Measurements from ENCODE around the gene RMRP. TPM values are rescaled to one million over a fixed set of nuclear protein-coding genes. Genes with fewer than 3 reads are reported as not detected.

Gene RMRP
- total and polyA plus RNA-seq, 7 donors: 26.8 to 10,280 (median 4,774) TPM; not detected in 2

GRCh38 chr9:35698231-35698630 is 40.4 kb upstream of the RMRP start:
- no peaks in the 10 kb centered on the region for H3K9me3 ChIP-seq
- DNase-seq: peak in 1 of 2 donors; percentile 27
- H3K27ac ChIP-seq: no peak overlapping the region
- TF ChIP-seq CTCF (IDR thresholded peaks at IDR 0.05): no peak
- H3K4me1 ChIP-seq: peaks cover 11% of the 10 kb centered on the region
- intact Hi-C loops (cut with DNase I): loop anchor here (2.0 to 10.0 kb wide), 4 partner anchors 27 to 213 kb away; partner anchors contain the start of gene TESK1 (in 1 of the 2)
- H3K36me3 ChIP-seq (ENCODE audit: insufficient read depth in 1 of 2, low read depth in 1 of 2): peaks cover 22 to 77% of the 10 kb centered on the region in 2 donors
- H3K27me3 ChIP-seq (ENCODE audit: insufficient read depth in 3 of 3, low read length in 2 of 3): no peaks in the 10 kb centered on the region
- ATAC-seq: no peak
- no peak overlapping the region for H3K4me3 ChIP-seq
- WGBS, 3 donors: 92 to 94% (median 93%) methylated on average over 5 of the region's 5 CpGs

- intact Hi-C loops (cut with DNase I): loop anchor here (5.0 to 10.0 kb wide), 3 partner anchors 35 to 213 kb away; partner anchors contain the start of gene TESK1 (in 1 of the 2)
- Histone ChIP-seq H3K36me3 (ENCODE audit: insufficient read depth in 1 of 2, low read depth in 1 of 2) (peaks cover 20 to 70% of the 10 kb centered on the region in 2 donors), H3K27ac (no peak overlapping the region), H3K4me3 (no peak overlapping the region), H3K4me1 (peaks cover 11% of the 10 kb centered on the region), H3K9me3 (no peaks in the 10 kb centered on the region), H3K27me3 (ENCODE audit: insufficient read depth in 3 of 3, low read length in 2 of 3) (no peaks in the 10 kb centered on the region)
- DNase-seq (peak in 1 of 2 donors; percentile 59), ATAC-seq (peak in 1 of 4 donors; percentile 4)
- WGBS, 3 donors: 74 to 78% (median 77%) methylated on average over 14 of the region's 14 CpGs
- no peak for TF ChIP-seq CTCF (IDR thresholded peaks at IDR 0.05)
Observed at GRCh38 chr9:35697486-35697885, 39.7 kb upstream of the RMRP start.

GRCh38 chr9:35696520-35697215 is 38.8 kb upstream of the RMRP start:
- Histone ChIP-seq H3K27ac (peak overlapping the region; percentile 46), H3K27me3 (ENCODE audit: insufficient read depth in 3 of 3, low read length in 2 of 3) (no peaks in the 10 kb centered on the region), H3K9me3 (no peaks in the 10 kb centered on the region), H3K4me1 (peaks cover 13% of the 10 kb centered on the region), H3K36me3 (ENCODE audit: insufficient read depth in 1 of 2, low read depth in 1 of 2) (peaks cover 20 to 62% of the 10 kb centered on the region in 2 donors), H3K4me3 (no peak overlapping the region)
- peak; percentile 82 for TF ChIP-seq CTCF (IDR thresholded peaks at IDR 0.05)
- WGBS, 3 donors: 32 to 41% (median 38%) methylated on average over 9 of the region's 9 CpGs
- intact Hi-C loops (cut with DNase I): loop anchor here (5.0 to 10.0 kb wide), 3 partner anchors 34 to 212 kb away; partner anchors contain the start of gene TESK1 (in 1 of the 2)
- ATAC-seq (peak; percentile 71 to 85 (median 76)), DNase-seq (peak; percentile 46 to 74)

- Histone ChIP-seq H3K27me3 (ENCODE audit: insufficient read depth in 3 of 3, low read length in 2 of 3) (no peaks in the 10 kb centered on the region), H3K36me3 (ENCODE audit: insufficient read depth in 1 of 2, low read depth in 1 of 2) (peaks cover 20 to 55% of the 10 kb centered on the region in 2 donors), H3K9me3 (no peaks in the 10 kb centered on the region), H3K4me1 (peaks cover 19% of the 10 kb centered on the region), H3K27ac (peak overlapping the region; percentile 46), H3K4me3 (no peak overlapping the region)
- DNase-seq: peak in 1 of 2 donors; percentile 22
- WGBS, 3 donors: 53 to 91% (median 62%) methylated on average over 3 of the region's 3 CpGs
- peak; percentile 21 to 46 (median 24) for ATAC-seq
- intact Hi-C loops (cut with DNase I): loop anchor here (5.0 to 10.0 kb wide), 3 partner anchors 34 to 211 kb away; partner anchors contain the start of gene TESK1 (in 1 of the 2)
- no peak for TF ChIP-seq CTCF (IDR thresholded peaks at IDR 0.05)
Observed at GRCh38 chr9:35695943-35696401, 38.2 kb upstream of the RMRP start.
